WI38 (cell line): ENCODE data around the gene MME.

ENCODE experiments used
- H3K4me3 ChIP-seq: 2 replicates; pipeline ENCODE4 v1.5.1; 2011; ENCODE audit warnings: low read depth, mild to moderate bottlenecking, control low read depth, low read length
- TF ChIP-seq, protein P1 (sequence below): IDR thresholded peaks from 2 replicates; pipeline ENCODE4 v1.5.1; 2012; ENCODE audit warnings: low read depth, mild to moderate bottlenecking, control low read depth, low read length

Gene MME

DNA sequence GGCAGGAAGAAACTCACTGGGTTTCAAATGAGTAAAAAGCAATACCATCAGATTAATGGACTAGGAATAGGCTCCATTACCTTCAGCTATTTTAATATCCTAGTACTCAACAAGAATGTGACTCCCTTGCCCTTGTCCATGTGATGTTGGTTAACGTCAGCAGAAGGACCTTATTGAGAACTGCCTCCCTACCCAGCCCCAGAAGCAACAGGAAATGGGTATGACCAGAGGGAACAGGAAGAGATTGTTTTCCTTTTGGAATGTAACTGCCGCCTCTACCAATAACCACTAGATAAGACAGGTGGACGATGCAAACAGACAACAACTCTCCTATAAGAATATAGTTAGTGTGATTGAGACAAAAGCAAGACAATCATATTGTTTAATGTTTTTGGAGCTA lies 10.4 kb upstream of the MME start:
- TF ChIP-seq, protein P1, sequence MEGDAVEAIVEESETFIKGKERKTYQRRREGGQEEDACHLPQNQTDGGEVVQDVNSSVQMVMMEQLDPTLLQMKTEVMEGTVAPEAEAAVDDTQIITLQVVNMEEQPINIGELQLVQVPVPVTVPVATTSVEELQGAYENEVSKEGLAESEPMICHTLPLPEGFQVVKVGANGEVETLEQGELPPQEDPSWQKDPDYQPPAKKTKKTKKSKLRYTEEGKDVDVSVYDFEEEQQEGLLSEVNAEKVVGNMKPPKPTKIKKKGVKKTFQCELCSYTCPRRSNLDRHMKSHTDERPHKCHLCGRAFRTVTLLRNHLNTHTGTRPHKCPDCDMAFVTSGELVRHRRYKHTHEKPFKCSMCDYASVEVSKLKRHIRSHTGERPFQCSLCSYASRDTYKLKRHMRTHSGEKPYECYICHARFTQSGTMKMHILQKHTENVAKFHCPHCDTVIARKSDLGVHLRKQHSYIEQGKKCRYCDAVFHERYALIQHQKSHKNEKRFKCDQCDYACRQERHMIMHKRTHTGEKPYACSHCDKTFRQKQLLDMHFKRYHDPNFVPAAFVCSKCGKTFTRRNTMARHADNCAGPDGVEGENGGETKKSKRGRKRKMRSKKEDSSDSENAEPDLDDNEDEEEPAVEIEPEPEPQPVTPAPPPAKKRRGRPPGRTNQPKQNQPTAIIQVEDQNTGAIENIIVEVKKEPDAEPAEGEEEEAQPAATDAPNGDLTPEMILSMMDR = no peak

DNA sequence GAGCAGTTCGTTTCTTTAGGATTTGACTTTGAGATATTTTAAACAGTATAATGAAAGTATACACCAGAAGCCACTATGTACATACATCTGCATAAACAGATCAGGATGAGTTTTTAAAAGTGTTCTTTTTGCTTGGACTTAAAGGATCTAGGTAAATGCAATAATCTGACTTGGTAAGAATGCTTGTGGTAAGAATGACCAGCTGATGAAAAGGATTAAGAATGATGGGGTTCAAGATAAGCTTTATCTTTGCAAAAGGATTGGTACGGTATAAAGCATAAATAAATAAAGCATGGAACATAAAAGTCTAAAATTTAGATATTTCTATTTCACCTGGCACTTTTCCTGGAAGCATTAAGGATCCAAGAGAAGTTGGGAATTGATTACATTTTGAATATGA lies 9.8 kb upstream of the MME start:
- TF ChIP-seq, protein P1 = no peak
- no peak overlapping the region for H3K4me3 ChIP-seq

More for the DNA sequence above, 10.4 kb upstream of the MME start:
- H3K4me3 ChIP-seq = no peak overlapping the region

DNA sequence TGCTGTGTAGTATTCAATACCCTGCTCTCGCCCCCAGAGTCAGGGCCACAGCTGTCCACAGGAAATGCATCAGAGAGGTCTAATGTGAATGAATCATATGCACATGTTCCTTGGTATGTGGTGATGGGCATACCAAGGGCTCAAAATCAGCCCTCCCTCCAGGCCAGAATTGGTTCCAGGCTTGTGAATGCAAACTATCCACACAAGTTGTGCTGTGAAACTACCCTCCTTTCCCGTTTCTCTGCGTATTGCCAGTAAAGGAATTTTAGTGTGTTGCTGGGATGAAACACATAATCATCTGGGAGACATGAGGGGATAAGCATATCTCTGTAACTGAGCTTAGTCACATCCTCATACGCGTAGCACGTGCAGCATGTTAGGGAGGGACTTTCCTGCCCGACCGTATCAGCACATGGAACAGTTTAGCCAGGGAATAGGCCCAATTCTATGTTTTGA lies 9.2 kb upstream of the MME start:
- H3K4me3 ChIP-seq = no peak overlapping the region
- TF ChIP-seq, protein P1 = no peak

DNA sequence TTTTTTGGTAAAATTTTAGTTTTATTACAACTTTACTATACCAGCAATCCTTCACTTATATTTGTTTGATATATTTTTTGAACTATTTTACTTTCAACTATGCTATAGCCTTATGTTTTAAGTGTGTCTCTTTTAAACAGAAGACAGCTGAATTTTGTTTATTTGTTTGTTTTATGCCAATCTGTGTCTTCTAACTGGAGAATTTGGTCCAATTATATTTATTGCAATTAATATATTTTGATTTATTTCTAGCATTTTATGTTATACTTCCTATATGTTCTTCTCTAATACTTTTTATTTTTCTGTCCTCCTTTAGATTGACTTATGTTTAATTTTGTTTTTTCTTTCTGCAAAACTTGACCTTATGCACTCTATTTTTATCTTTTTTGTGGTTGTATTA lies 4.9 kb upstream of the MME start:
- TF ChIP-seq, protein P1 = no peak

DNA sequence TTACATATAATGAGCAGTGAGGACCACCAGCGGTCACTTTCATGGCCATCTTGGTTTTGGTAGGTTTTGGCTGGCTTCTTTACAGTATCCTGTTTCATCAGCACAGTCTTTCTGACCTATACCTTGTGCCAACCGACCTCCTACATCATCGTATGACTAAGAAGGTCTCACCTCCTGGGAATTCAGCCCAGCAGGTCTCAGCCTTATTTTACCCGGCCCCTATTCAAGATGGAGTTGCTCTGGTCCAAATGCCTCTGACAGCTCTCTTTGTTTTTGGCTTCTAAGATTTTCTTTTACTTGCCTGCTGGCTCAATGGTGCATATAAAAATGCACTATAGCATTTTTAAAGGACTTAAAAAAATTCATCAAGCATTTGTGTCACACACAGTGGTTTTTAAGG lies 3.2 kb upstream of the MME start:
- no peak overlapping the region for H3K4me3 ChIP-seq
- TF ChIP-seq, protein P1 = no peak

More for the DNA sequence above, 4.9 kb upstream of the MME start:
- no peak overlapping the region for H3K4me3 ChIP-seq

DNA sequence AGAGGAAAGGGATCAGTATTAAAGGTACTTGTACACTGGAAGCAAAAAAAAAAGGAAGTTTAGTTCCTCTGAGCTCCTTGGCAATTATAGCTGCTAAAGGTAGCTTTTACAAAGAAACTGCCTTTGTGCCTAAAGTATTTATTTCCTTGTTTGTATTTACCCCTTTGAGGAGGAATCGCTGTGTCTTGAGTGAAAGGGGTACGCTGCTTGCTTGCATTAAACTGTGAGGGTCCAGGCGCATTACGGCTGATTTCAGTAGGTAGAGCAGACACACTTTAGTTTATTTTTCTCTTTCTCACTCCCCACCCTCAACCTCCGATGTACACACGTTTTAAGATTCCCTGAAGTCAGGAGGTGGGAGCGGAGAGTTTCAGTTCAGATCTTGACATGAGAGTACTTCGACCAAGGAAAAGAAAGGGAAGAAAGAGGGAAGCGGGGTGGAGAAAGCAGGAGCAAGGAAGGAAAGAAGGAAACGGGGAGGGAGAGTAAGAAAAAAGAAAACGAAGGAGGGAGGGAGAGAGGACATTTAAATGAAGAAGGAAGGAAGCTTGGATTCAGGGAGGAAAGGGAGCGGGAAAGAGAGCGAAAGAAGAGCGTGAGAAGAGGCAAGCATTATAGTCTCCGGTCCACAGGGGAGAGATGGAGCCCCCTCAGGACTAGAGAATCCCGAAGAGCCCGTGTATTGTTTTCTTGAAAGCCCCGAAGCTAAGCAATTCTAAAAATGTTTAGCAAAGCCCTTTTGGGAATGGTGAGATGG lies 1.2 kb upstream of the MME start:
- TF ChIP-seq, protein P1 = no peak
- H3K4me3 ChIP-seq = peak overlapping the region; percentile 85

DNA sequence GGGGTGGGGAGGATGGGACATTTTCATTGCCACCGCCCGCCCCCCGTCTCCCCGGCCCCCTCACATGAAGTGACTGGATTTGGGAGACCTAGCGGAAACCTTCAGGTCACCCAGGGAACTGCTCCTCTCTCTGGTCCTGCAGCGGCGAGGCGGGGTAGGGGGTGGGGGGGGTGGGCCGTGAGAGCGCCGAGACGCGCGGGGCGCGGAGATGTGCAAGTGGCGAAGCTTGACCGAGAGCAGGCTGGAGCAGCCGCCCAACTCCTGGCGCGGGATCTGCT lies 712 bp upstream of the MME start:
- H3K4me3 ChIP-seq = peak overlapping the region; percentile 85
- TF ChIP-seq, protein P1 = no peak
